IMR-90 (cell line): ENCODE results near the gene TMEM213. TPM values are rescaled to one million over a fixed set of nuclear protein-coding genes. Genes with fewer than 3 reads are reported as not detected.

Experiments used
- ATAC-seq: fragments of 200-7000 bp; cut with Tn5 transposase; 2 replicates; pipeline ENCODE4 v1.9.1; 2020; ENCODE audit warnings: low read depth, mild to moderate bottlenecking, moderate library complexity
- BruUV-seq: library from RNA; stranded (reverse); fragments of 400-500 nt; replicated peaks from 2 replicates; lab custom pipeline; 2021; lab: Mats Ljungman, UMichigan
- CTCF ChIA-PET: fragments of 300-600 bp; formaldehyde crosslinking; extraction: SDS; loops from one replicate; lab custom pipeline; 2021; ENCODE audit warnings: antibody characterized with exemption; lab: Yijun Ruan, JAX
- POLR2A ChIA-PET: fragments of 300-600 bp; sonication (Branson Sonifier 250); formaldehyde crosslinking; loops from one replicate; lab custom pipeline; 2022; ENCODE audit warnings: antibody characterized with exemption; ENCODE audit not compliant: unreplicated experiment; lab: Charles Lee
- DNase-seq: peaks from one replicate; pipeline ENCODE4 v3.0.0; 2013
- H2AFZ ChIP-seq: replicated peaks from 2 replicates; pipeline ENCODE3; 2013; ENCODE audit warnings: low read length, mild to moderate bottlenecking; ENCODE audit not compliant: poor library complexity
- H2AK5ac ChIP-seq: 2 replicates; pipeline ENCODE4 v1.6.1; 2013; ENCODE audit warnings: low read depth, low read length, inconsistent platforms
- H2AK9ac ChIP-seq: replicated peaks from 2 replicates; pipeline ENCODE3; 2013; ENCODE audit warnings: mild to moderate bottlenecking, low read depth, low read length, moderate library complexity; ENCODE audit not compliant: poor library complexity
- H2BK120ac ChIP-seq: 2 replicates; pipeline ENCODE4 v1.6.1; 2013; ENCODE audit warnings: low read depth, low read length, inconsistent platforms
- H2BK15ac ChIP-seq: 3 replicates; pipeline ENCODE4 v1.6.1; 2013; ENCODE audit warnings: low read depth, low read length, inconsistent platforms
- H2BK20ac ChIP-seq: 2 replicates; pipeline ENCODE4 v1.6.1; 2013; ENCODE audit warnings: low read depth, mild to moderate bottlenecking, inconsistent platforms, low read length, moderate library complexity
- H2BK5ac ChIP-seq: 2 replicates; pipeline ENCODE4 v1.6.1; 2013; ENCODE audit warnings: mild to moderate bottlenecking, low read depth, low read length, inconsistent platforms; ENCODE audit not compliant: poor library complexity, severe bottlenecking
- H3K14ac ChIP-seq: replicated peaks from 2 replicates; pipeline ENCODE4 v1.6.1; 2013; ENCODE audit warnings: low read depth, low read length, inconsistent platforms
- H3K18ac ChIP-seq: 2 replicates; pipeline ENCODE4 v1.6.1; 2013; ENCODE audit warnings: low read depth, low read length, control low read depth
- H3K23ac ChIP-seq: 2 replicates; pipeline ENCODE4 v1.6.1; 2013; ENCODE audit warnings: low read depth, low read length, inconsistent platforms
- H3K27ac ChIP-seq: 2 replicates; pipeline ENCODE4 v1.5.1; 2013; ENCODE audit warnings: mild to moderate bottlenecking, control low read depth, low read length; ENCODE audit not compliant: insufficient read depth
- H3K27me3 ChIP-seq: 2 replicates; pipeline ENCODE4 v1.6.1; 2013; ENCODE audit warnings: low read length; ENCODE audit not compliant: control insufficient read depth, insufficient read depth
- H3K36me3 ChIP-seq: 2 replicates; pipeline ENCODE4 v1.6.1; 2013; ENCODE audit warnings: low read length, mixed read lengths; ENCODE audit not compliant: control insufficient read depth, insufficient read depth
- H3K4ac ChIP-seq: 2 replicates; pipeline ENCODE4 v1.6.1; 2013; ENCODE audit warnings: low read depth, low read length, inconsistent platforms
- H3K4me1 ChIP-seq: 2 replicates; pipeline ENCODE4 v1.6.1; 2013; ENCODE audit warnings: low read length, mixed read lengths; ENCODE audit not compliant: control insufficient read depth, insufficient read depth
- H3K4me2 ChIP-seq: 2 replicates; pipeline ENCODE4 v1.6.1; 2013; ENCODE audit warnings: low read depth, mild to moderate bottlenecking, control low read depth, low read length, moderate library complexity
- H3K4me3 ChIP-seq: 2 replicates; pipeline ENCODE4 v1.5.1; 2013; ENCODE audit warnings: low read depth, mild to moderate bottlenecking, control low read depth, low read length, moderate library complexity; ENCODE audit not compliant: insufficient read depth
- H3K56ac ChIP-seq: 2 replicates; pipeline ENCODE4 v1.6.1; 2013; ENCODE audit warnings: low read length, inconsistent platforms; ENCODE audit not compliant: insufficient read depth; ENCODE audit errors: extremely low read depth
- H3K79me1 ChIP-seq, 2 experiments: 2 replicates each; pipeline ENCODE4 v1.6.1; 2013; ENCODE audit warnings: low read length in 2 of 2, inconsistent platforms in 1 of 2, low read depth in 1 of 2
- H3K9ac ChIP-seq: 2 replicates; pipeline ENCODE4 v1.6.1; 2013; ENCODE audit warnings: low read depth, low read length, control low read depth
- H3K9me1 ChIP-seq: 2 replicates; pipeline ENCODE4 v1.6.1; 2013; ENCODE audit warnings: low read length, inconsistent platforms; ENCODE audit not compliant: insufficient read depth
- H3K9me3 ChIP-seq: 2 replicates; pipeline ENCODE4 v1.6.1; 2013; ENCODE audit warnings: low read length; ENCODE audit not compliant: control insufficient read depth, insufficient read depth
- H4K20me1 ChIP-seq: 2 replicates; pipeline ENCODE4 v1.6.1; 2013; ENCODE audit warnings: low read length, inconsistent platforms; ENCODE audit not compliant: insufficient read depth
- H4K5ac ChIP-seq: 2 replicates; pipeline ENCODE4 v1.6.1; 2013; ENCODE audit warnings: mild to moderate bottlenecking, low read depth, low read length, control low read depth
- H4K8ac ChIP-seq, 2 experiments: 2 replicates each; pipeline ENCODE4 v1.6.1; 2013; ENCODE audit warnings: low read depth in 2 of 2, low read length in 2 of 2, control low read depth in 1 of 2, inconsistent platforms in 1 of 2
- H4K91ac ChIP-seq: 2 replicates; pipeline ENCODE4 v1.6.1; 2013; ENCODE audit warnings: low read depth, low read length, inconsistent platforms; ENCODE audit not compliant: insufficient read depth
- BHLHE40 ChIP-seq: fragments of 150-350 bp; IDR thresholded peaks from 2 replicates; pipeline ENCODE4 v1.6.1; 2016; ENCODE audit warnings: mild to moderate bottlenecking, low read depth, low read length
- CEBPB ChIP-seq: IDR thresholded peaks from 2 replicates; pipeline ENCODE4 v1.6.1; 2012; ENCODE audit warnings: low read depth, low read length, improper control_type of control experiment
- CHD1 ChIP-seq: IDR thresholded peaks from 2 replicates; pipeline ENCODE4 v1.6.1; 2012; ENCODE audit warnings: low read depth, low read length, improper control_type of control experiment
- CTCF ChIP-seq: conservative IDR thresholded peaks from 2 replicates; pipeline ENCODE4 v1.5.1; 2012; ENCODE audit warnings: mild to moderate bottlenecking, low read depth, low read length, improper control_type of control experiment
- ELK1 ChIP-seq: fragments of 150-350 bp; IDR thresholded peaks from 2 replicates; pipeline ENCODE4 v1.6.1; 2016; ENCODE audit warnings: low read depth, mild to moderate bottlenecking, low read length, moderate library complexity, borderline replicate concordance
- FOS ChIP-seq: fragments of 150-350 bp; IDR thresholded peaks from 2 replicates; pipeline ENCODE4 v1.6.1; 2016; ENCODE audit warnings: low read depth, low read length
- MAFK ChIP-seq: IDR thresholded peaks from 2 replicates; pipeline ENCODE4 v1.6.1; 2012; ENCODE audit warnings: low read depth, low read length, improper control_type of control experiment
- MAZ ChIP-seq: IDR thresholded peaks from 2 replicates; pipeline ENCODE4 v1.6.1; 2012; ENCODE audit warnings: low read depth, mild to moderate bottlenecking, low read length, improper control_type of control experiment, moderate library complexity, borderline replicate concordance
- MXI1 ChIP-seq: IDR thresholded peaks from 2 replicates; pipeline ENCODE4 v1.6.1; 2012; ENCODE audit warnings: low read depth, mild to moderate bottlenecking, low read length, moderate library complexity, borderline replicate concordance
- NFE2L2 ChIP-seq: fragments of 150-350 bp; IDR thresholded peaks from 2 replicates; pipeline ENCODE4 v1.6.1; 2016; ENCODE audit warnings: low read depth, mild to moderate bottlenecking, low read length
- POLR2A ChIP-seq: IDR thresholded peaks from 2 replicates; pipeline ENCODE4 v1.6.1; 2012; ENCODE audit warnings: mild to moderate bottlenecking, low read depth, low read length
- RAD21 ChIP-seq: IDR thresholded peaks from 2 replicates; pipeline ENCODE4 v1.6.1; 2012; ENCODE audit warnings: low read length, improper control_type of control experiment
- RCOR1 ChIP-seq: IDR thresholded peaks from 2 replicates; pipeline ENCODE4 v1.6.1; 2012; ENCODE audit warnings: mild to moderate bottlenecking, low read length, improper control_type of control experiment; ENCODE audit not compliant: insufficient replicate concordance
- RFX5 ChIP-seq: IDR thresholded peaks from 2 replicates; pipeline ENCODE4 v1.8.0; 2012; ENCODE audit warnings: low read depth, mild to moderate bottlenecking, low read length, moderate library complexity
- SMC3 ChIP-seq: fragments of 150-350 bp; IDR thresholded peaks from 2 replicates; pipeline ENCODE4 v1.6.1; 2016; ENCODE audit warnings: low read depth, mild to moderate bottlenecking, antibody characterized with exemption, low read length, moderate library complexity
- USF2 ChIP-seq: fragments of 150-350 bp; IDR thresholded peaks from 2 replicates; pipeline ENCODE4 v1.6.1; 2017; ENCODE audit warnings: mild to moderate bottlenecking, antibody characterized with exemption, low read length, low read depth
- WGBS, 2 experiments: methylation state at CpG; one replicate each; pipeline versions ENCODE4 v1.1.5 to v1.1.7; 2013; ENCODE audit warnings: missing lambda C conversion rate in 2 of 2; ENCODE audit not compliant: insufficient read length in 1 of 2; ENCODE audit errors: extremely low coverage in 2 of 2; 5-methylcytosine and 5-hydroxymethylcytosine counted together
- dilution Hi-C: fragments of 300-500 bp; cut with HindIII; formaldehyde crosslinking; loops from one replicate; pipeline ENCODE4 v1.14.3; 2018; ENCODE audit warnings: low sequenced_read_pairs; ENCODE audit not compliant: unreplicated experiment
- in situ Hi-C: fragments of 300-500 bp; cut with MboI; formaldehyde crosslinking; loops from 3 replicates; pipeline ENCODE4 v1.14.3; 2019; ENCODE audit warnings: low sequenced_read_pairs, inconsistent platforms, mixed read lengths
- intact Hi-C: fragments of 100-400 bp; cut with micrococcal nuclease; formaldehyde crosslinking; loops from 2 replicates; pipeline ENCODE4 v1.10.0; 2022
- polyA plus RNA-seq, 3 experiments: library from polyadenylated mRNA; depleted of rRNA; stranded (reverse); fragments of >200 nt; gene quantifications; 2 replicates each; pipeline ENCODE4 v1.2.3, GENCODE V29; 2012; ENCODE audit warnings: low replicate concordance in 1 of 3
- total RNA-seq: library from RNA; depleted of rRNA; stranded (reverse); fragments of >200 nt; gene quantifications from 2 replicates; pipeline ENCODE4 v1.2.3, GENCODE V29; 2012

The TMEM213 gene
- total and polyA plus RNA-seq, 2 of the 4 experiments (the other 2 are of a cell fraction) = not detected

- no peak overlapping the region for H3K27ac ChIP-seq
- ChIA-PET POLR2A (no interaction called here), CTCF (no interaction called here)
- H3K9ac ChIP-seq = no peak overlapping the region
- no TSS peak for BruUV-seq
- H3K4me3 ChIP-seq = no peak overlapping the region
- no peak for TF ChIP-seq POLR2A
- no peak for TF ChIP-seq MAFK
- no peak for TF ChIP-seq CHD1
- TF ChIP-seq CTCF = no peak
- TF ChIP-seq MAZ = no peak
- no peak for TF ChIP-seq ELK1
- TF ChIP-seq NFE2L2 = no peak
- TF ChIP-seq SMC3 = no peak
- TF ChIP-seq RCOR1 = no peak
- no peak for TF ChIP-seq CEBPB
- no peak for TF ChIP-seq USF2
- no peak for TF ChIP-seq MXI1
- TF ChIP-seq BHLHE40 = no peak
- no peak for TF ChIP-seq FOS
- no peak for TF ChIP-seq RFX5
- no peak for TF ChIP-seq RAD21
- H3K79me1 ChIP-seq = no peaks in the 10 kb centered on the region
- H3K9me1 ChIP-seq = peaks cover 3% of the 10 kb centered on the region; the same call in 1 of the 2 replicates
- no peak overlapping the region for H4K8ac ChIP-seq
- no peak overlapping the region for H2AK5ac ChIP-seq
- peaks cover 15% of the 10 kb centered on the region for H3K36me3 ChIP-seq
- H4K5ac ChIP-seq = no peak overlapping the region
- no peaks in the 10 kb centered on the region for H3K27me3 ChIP-seq
- no peak overlapping the region for H3K4ac ChIP-seq
- ATAC-seq (no peak), DNase-seq (no peak)
- H2BK15ac ChIP-seq = no peak overlapping the region
- intact Hi-C loops = no loop called here
- H4K91ac ChIP-seq = no peak overlapping the region
- no peak overlapping the region for H3K18ac ChIP-seq
- H3K4me1 ChIP-seq = peaks cover 2% of the 10 kb centered on the region; the same call in 1 of the 2 replicates
- H3K9me3 ChIP-seq = no peaks in the 10 kb centered on the region
- no peak overlapping the region for H2BK120ac ChIP-seq
- dilution Hi-C loops = no loop called here
- no peak overlapping the region for H2AFZ ChIP-seq
- 97% methylated on average over 5 of the region's 30 CpGs; no CpG with 5 or more reads in 1 of the 2 experiments for WGBS, 2 experiments
- no peak overlapping the region for H2AK9ac ChIP-seq
- H3K23ac ChIP-seq = no peak overlapping the region
- H3K4me2 ChIP-seq = no peak overlapping the region
- no peaks in the 10 kb centered on the region for H4K20me1 ChIP-seq
- no peak overlapping the region for H3K14ac ChIP-seq
- no peak overlapping the region for H2BK5ac ChIP-seq
- no peak overlapping the region for H2BK20ac ChIP-seq
- no peak overlapping the region for H3K56ac ChIP-seq
- in situ Hi-C loops = no loop called here
Measured at GRCh38 chr7:138869353-138869752, 71.6 kb downstream of the TMEM213 start.
